CD4-positive, alpha-beta T cell treated with Interleukin-17A for 1 hour (primary cell): ENCODE measurements around the gene NACC2.
"Not testable (repeated sequence)": the region's sequence is repeated elsewhere in the genome, so short reads cannot be mapped to it uniquely, and the experiment has no call there.

Experiments used
- DNase-seq: peaks from one replicate; pipeline ENCODE4 v3.0.0-alpha.2; 2020

NACC2 gene

DNA sequence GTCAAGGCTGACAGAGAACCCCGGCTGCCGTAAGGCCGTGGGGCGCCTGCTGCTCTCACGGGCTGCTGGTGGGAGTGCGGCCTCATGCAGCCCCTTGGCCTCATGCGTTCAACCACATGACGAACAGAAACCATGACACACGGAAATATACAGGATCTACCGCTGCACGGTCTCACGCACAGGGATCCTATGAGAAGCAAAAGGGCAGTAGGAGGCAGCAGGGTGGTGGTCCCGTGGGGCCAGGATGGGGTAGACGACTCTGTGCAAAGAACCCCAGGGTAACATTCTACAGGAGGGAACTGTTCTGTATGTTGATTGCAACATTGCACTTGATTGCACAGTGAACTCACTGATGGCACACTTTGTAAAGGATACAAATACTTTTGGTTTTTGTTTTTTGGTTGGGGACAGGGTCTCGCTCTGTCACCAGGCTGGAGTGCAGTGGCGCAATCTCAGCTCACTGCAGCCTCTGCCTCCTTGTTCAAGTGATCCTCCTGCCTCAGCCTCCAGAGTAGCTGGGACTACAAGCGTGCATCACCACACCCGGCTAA, 51.6 kb downstream of the NACC2 start:
- no peak for DNase-seq

DNA sequence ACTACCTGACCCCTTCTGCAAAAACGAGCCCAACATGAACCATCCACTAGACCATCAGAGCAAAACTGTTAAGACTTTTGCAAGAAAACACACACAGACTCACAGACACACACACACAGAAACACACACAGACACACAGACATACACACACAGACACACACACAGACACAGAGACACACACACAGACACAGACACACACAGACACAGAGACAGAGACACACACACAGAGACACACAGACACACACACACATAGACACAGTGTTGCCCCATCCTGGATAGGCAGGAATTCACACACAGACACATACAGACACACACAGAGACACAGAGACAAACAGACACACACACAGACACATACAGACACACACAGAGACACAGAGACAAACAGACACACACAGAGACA, 52.5 kb downstream of the NACC2 start:
- no peak for DNase-seq

DNA sequence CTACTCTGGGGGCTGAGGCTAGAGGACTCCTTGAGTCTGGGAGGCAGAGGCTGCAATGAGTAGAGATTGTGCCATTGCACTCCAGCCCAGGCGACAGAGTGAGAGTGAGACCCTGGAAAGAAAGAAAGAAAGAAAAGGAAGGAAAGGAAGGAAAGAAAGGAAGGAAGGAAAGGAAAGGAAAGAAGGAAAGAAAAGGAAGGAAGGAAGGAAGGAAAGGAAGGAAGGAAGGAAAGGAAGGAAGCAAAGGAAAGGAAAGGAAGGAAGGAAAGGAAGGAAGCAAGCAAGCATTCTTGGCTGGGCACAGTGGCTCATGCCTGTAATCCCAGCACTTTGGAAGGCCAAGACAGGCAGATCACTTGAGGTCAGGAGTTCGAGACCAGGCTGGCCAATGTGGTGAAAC, 54.2 kb downstream of the NACC2 start:
- not testable (repeated sequence) for DNase-seq

DNA sequence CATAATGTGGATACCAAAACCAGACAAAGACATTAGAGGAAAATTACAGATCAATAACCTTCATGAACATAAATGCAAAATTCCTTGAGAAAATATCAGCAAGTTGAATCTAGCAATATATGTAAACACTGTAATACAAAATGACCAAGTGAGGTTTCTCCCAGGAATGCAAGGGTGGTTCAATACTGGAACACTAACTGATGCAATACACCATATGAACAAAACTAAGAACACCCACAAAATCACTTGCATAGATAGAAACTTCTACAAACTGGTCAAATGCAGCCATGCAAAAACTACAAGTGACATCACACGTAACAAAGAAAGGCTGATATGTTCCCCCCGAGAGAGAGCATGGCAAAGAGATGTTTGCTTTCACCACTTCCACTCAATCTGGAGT, 55.6 kb downstream of the NACC2 start:
- DNase-seq: no peak

DNA sequence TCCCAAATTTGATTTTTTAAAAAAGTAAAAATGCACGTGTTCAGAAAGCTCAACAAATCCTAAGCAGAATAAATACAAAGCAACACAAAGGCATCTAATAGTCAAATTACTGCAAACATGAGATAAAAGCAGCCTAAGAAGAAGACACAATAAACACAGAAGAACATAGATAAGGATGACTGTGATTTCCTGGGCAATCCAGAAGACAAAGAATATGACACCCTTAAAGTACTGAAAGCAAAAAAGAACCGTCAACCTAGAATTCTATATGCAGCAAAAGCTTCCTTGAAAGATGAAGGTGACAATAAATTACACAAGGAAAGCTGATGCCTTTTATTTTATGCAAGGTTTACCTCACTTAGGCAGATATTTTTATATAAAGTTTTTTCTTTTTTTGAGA, 58.2 kb downstream of the NACC2 start:
- no peak for DNase-seq

DNA sequence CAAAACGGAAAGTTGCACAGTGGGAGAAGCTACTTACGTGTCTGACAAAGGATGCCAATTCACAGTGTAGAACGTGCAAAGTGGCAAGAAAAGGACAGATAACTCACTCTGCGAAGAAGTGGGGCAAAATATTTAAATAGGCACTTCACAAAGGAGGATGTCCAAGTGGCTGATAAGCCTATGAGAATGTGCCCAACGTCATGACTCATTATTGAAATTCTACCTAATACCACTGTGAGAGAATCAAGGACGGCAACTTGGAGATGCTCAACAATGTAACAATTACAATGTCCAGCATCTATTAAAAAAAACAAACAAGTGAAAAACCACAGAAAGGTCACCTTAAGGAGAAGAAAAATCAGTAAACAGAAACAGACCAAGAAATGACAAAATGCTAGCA, 59.0 kb downstream of the NACC2 start:
- no peak for DNase-seq

DNA sequence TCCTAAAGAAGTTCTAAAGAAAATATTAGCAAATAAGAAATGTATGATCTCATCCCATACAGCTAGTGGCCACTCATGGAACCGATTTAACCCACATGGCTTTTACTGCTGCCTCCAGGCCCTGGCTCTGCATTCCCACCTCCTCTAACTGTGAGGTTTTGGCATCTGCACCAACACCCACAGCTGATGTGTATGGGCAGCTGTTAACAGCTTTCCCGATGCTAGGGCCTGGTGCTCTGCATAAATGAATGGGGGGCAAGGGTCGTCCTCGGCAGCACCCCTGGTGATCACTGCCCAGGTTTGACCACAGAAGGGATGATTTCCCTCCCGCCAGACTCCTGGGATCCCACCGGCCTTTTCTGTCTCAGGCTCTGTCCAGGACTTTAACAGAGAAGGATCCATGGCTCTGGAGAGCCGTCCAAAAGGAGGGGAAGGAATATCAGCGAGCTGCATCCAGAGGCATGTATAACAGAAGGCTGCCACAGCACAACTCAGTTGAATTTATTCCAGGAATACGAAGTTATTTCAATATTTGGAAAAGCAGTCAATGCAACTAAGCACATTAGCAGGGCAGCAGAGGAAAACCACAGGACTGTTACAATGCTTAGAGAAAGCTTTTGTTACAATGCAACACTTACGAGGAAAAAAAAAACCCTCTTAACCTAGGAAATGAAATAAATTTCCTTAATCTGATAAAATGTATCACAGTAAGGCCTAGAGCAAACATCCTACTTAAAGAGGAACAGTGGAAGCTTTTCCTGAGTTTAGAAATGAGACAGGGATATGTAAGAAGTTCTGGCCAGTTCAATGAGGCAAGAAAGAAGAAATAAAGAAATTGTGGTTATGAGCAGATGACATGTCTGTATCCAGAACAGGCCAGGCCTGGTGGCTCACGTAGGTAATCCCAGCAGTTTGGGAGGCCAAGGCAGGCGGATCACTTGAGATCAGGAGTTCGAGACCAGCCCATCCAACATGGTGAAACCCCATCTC, 63.1 kb downstream of the NACC2 start:
- DNase-seq: no peak

DNA sequence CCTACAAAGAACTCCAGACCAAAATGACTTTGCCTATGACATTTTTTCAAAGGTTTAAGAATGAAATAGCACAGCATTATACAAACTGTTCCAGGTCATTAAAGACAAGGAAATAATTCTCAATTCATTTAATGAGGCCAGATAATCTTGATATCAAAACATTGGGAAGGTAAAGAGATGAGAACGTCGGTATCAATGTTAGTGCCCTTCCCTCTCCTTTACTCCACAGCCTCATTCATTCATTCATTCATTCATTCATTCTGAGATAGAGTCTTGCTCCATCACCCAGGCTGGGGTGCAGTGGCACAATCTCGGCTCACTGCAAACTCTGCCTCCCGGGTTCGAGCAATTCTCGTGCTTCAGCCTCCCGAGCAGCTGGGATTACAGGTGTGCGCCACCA, 64.0 kb downstream of the NACC2 start:
- no peak for DNase-seq

DNA sequence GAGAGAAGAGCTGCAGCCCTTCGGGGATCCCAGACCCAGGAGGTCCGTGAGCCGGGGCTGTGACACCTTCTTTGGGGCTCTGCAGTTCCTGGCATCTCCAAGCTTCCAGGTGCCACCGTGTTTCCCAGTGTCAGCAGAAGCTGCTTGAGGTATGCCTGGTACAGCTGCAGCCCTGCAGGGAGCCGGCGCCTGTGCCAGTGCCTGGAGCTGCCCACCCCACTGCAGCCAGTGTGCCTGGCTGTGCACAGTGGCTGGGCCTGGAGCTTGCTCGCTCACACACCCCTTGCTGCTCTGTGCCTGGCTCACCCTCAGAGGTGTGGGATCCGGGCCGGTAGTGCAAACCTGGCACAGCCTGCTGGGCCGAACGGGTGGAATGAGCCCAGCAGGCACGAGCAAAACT, 65.5 kb downstream of the NACC2 start:
- no peak for DNase-seq

DNA sequence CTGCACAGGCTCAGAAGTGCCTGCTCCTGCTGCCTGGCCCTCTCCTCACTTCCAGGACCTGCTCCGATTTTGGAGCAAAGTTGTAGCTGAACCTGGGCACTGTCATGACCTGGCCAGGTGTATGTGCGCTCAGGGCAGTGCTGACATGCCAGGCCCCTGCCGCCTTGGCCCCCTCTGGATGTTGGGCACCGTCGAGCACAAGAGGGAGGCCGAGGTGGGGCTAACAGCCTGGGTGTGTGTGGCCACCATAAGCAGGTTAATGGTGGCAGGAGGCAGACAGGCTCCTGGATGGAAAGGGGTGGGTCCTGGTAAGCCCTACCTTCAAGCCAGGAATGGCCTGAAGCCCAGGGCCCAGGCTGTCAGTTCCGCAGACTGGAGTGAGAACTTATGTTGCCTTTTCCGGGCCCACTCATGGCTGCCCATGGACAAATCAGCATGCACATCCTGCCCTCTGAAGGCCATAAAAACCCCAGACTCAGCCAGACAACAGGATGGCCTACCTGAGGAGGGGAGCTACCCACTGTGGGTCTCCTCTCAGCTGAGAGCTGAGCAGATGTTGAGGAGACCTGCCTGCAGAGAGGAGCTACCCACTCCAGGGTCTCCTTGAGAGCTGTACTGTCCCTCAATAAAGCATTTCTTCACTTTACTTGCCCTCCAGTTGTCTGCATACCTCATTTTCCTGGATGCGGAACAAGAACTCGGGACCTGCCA, 66.2 kb downstream of the NACC2 start:
- no peak for DNase-seq

DNA sequence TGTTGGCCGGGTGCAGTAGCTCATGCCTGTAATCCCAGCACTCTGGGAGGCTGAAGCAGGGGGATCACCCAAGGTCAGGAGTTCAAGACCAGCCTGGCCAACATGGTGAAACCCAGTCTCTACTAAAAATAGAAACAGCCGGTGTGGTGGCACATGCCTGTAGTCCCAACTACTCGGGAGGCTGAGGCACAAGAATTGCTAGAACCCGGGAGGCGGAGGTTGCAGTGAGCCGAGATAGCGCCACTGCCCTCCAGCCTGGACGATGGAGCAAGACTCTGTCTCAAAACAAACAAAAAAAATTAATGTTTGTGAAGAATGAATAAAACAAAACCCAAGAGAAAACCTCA, 68.2 kb downstream of the NACC2 start:
- not testable (repeated sequence) for DNase-seq

DNA sequence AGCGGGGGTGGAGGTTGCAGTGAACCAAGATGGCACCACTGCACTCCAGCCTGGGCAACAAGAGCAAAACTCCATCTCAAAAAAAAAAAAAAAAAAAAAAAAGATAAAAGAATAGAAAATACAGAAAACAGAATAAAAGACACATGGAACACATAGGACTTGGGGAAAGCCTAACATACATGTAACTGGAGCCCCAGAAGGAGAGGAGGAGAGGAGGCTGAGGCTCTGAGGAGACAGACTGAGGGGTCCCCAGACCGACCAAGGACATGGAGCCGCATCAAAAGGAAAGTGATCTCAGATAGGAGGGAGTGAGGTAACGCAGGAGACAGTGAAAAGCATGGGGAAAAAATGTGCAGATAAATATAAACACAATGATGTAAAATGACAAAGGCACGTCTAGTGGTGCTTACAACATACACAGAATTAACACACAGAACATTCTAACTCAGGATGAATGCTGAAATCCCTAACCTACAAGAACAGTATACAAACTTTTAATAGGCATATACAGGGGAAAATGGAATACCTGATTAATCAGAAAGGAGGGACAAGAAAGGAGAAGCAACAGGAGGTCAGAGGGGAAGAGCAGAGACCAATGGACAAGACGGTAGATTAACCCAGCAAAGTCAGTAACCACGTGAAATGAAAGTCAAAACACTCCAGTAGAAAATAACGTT, 68.7 kb downstream of the NACC2 start:
- DNase-seq: no peak

DNA sequence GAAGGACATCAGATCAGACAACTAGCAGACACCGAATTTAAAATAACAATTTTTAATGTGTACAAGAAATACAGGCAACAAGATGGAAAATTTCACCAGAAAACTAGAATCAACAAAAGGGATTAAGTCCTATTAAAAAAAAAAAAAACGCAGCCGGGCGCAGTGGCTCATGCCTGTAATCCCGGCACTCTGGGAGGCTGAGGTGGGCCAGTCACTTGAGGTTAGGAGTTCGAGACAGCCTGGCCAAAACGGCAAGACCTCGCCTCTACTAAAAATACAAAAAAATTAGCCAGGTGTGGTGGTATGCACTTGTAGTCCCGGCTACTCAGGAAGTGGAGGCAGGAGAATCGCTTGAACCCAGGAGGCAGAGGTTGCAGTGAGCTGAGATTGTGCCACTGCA, 69.6 kb downstream of the NACC2 start:
- no peak for DNase-seq

DNA sequence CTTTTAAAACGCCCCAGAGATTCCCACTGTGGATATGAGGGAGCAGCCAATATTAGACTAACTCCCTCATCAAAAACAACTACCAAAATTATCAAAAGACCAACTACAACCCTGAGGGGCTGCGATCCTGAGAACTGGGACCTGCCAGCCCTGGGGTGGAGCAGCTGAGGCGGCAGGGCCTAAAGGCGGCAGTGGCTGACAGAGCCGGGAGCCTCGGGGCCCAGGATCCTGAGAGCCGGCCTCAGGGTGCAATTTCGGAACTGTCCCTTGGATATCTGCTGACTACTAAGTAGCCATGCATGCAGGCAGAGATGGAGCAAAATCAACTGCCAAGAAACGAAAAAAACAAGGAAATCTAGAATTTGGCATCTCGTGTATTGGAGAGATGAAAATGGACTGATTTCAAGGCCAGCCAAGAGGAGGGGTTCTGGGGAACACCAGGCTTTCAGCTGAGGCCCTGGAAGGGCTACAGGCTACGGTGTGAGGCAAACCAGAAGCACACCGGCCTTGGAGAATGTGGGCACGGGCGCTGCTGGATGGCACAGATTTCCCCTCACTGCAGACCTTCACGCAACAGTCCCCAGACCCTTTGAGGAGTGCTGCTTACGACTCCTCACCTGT, 70.3 kb downstream of the NACC2 start:
- DNase-seq: no peak

DNA sequence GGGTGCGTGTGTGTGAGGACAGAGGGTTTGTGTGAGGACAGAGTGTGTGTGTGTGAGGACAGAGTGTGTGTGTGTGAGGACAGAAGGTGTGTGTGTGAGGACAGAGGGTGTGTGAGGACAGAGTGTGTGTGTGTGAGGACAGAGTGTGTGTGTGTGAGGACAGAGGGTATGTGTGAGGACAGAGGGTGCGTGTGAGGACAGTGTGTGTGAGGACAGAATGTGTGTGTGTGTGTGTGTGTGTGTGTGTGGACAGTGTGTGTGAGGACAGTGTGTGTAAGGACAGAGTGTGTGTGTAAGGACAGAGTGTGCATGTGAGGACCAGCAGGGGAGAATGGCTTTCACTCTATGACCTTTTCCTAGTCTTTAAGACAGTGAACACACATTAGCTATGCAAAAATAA, 70.8 kb downstream of the NACC2 start:
- DNase-seq: no peak

DNA sequence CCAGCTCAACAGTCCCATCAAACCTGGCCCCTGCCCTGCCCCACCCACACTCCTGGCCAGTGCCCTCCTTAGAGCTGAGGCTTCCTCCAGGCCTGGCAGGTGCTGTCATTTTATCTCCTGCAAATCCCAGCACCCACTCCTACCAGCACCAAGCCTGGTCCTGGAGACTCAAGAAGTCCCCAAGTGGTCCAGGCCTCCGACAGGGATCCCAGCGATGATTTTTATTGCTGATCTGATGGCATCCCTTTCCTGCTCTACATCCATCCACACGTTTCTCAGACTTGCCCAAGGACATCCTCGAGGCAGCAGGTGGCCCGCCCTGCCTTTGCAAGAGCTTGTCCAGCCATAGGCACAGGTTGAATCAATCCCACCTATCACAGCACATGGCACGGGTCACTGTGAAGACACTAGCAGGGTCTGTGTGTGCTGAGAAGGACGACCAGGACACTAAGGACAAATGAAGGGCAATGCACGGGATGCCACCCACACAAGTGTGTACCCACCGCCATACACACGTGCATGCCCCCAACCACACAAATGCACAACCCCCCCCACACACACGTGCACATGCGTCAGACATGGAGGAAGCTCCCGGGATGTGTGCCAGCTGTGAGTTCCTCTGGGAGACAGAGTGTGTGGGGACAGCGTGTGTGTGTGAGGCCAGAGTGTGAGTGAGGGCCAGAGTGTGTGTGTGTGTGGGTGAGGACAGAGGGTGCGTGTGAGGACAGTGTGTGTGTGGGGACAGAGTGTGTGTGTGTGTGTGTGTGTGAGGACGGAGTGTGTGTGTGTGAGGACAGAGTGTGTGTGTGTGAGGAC, 71.5 kb downstream of the NACC2 start:
- DNase-seq: no peak

DNA sequence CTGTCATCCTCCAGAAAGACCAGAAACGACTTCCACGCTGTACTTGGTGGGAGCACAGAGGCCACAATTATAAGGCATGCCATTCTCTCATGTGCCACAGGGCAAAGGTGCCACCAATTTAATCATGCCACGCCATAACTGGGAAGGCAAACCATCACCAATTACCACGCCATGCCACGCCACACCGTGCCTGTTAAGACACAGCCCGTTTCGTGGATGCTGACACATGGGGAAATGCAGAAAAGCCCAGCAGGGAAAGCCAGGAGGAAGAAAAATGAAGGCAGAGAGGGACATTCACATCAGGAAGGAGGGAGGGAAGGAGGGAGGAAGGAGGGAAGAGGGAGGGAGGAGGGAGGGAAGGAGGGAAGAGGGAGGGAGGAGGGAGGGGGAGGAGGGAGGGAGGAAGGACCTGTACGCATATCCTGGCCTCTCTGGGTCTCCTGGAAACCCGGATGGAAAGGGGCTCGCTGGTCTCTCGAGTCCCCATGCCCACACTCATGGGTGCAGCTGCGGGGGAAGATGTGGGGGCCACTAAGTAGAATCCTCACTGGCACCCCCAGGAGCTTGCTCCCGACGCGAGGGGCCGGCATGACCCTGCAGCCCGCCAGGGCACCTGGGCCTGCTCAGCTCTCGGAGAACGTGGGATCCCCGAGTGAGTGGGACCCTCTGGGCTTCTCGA, 72.2 kb downstream of the NACC2 start:
- no peak for DNase-seq

DNA sequence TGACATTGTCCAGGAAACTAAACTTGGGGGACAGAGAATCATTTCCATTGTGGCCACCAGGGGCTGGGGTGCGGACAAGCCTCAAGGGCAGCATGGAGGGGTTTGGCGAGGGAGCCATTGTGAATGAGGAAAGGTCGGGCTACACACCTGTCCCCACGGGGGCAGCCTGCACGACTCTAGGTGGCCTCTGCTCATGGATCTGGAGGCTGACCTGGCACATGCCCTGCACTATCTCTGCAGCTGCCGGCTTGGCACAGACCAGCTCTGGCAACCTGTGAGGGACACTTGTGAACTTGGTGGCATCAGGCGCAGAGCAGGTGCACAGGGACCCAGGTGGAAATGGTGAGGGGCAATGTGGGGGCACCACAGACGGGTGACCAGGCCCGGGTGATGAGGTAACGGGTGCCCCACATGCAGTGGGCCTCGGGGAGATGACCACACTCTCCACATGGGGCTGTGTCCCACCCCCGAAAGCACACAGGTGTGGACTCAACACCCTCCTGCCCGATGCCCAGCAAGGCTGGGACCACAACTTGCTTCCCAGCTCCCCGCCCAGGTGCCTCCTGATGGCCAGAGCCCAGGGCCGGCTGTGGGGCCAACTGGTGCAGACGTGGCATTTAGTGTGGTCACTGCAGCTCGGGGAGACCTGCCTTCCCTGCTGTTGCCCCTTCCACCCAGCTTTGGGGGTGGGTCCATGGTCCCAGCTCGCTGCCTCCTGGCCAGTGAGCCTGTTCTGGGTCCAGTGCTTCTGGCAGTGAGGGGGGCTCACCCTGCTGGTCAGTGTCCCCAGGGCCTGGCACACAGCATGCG, 73.0 kb downstream of the NACC2 start:
- no peak for DNase-seq

DNA sequence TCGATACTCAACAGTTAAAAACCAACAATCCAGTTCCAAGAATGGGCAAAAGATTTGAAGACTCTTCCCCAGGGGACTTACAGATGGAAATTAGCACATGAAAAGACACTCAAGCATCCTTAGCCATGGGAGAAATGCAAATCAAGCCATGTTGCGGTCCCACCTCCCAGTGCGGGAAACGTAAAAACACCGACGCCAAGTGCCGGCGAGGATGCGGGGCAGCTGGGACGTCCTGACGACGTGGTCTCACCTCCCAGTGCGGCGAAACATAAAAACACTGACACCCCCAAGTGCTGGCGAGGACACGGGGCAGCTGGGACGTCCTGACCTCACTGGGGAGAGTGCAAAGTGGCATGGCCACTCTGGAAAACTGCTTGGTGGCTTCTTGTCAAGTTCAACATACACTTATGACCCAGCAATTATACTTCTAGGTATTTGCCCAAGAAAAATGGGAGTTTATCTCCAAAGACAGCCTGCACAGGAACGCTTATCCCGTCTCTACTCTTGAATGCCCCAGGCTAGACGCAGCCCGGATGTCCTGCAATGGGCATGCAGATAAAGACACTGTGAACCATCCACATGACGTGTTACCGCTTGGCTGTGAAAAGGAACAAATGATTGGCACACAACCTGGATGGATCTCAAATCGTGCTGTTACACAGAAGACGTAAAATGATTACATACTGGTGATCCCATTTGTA, 73.8 kb downstream of the NACC2 start:
- DNase-seq: no peak

DNA sequence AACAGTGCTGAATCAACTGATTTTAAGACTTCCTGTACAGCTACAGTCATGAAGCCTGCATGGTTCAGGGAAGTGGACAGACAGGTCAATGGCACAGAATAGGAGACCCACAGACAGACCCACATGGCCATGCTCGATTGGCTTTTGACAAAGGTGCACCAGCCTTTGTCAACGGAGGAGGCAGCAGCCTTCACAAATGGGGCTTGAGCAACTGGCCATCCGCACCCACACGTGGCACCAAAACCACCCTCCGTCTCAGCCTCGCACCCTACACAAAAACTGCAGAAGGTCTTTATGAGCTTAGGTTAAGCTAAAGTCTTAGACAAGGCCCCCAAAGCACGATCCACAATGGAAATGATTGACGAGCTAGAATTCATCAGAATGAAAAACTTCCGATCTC, 74.4 kb downstream of the NACC2 start:
- no peak for DNase-seq
